ENCODE data around the gene PCDHA5. TPM values are rescaled to one million over a fixed set of nuclear protein-coding genes. Genes with fewer than 3 reads are reported as not detected.
"Not testable (repeated sequence)": the region's sequence is repeated elsewhere in the genome, so short reads cannot be mapped to it uniquely, and the experiment has no call there.

Gene PCDHA5
- total RNA-seq, 2 experiments from 2014 or later: not detected

GRCh38 chr5:140822281-140822629 is 842 bp downstream of the PCDHA5 start:
- H3K4me2 ChIP-seq (ENCODE audit: low read length): no peak overlapping the region
- no peaks in the 10 kb centered on the region for H3K9me3 ChIP-seq (ENCODE audit: low read length)
- ChIA-PET CTCF (ENCODE audit: unreplicated experiment) (no interaction called here), POLR2A (no interaction called here)
- H3K4me3 ChIP-seq (ENCODE audit: low read depth, low read length, poor library complexity, severe bottlenecking): no peak overlapping the region
- no peaks in the 10 kb centered on the region for H3K36me3 ChIP-seq (ENCODE audit: insufficient read depth, low read length)
- H3K79me2 ChIP-seq (ENCODE audit: insufficient read depth, low read depth, low read length): no peaks in the 10 kb centered on the region
- no TSS peak for BruUV-seq (replicated peaks)
- no peak overlapping the region for H2AFZ ChIP-seq (ENCODE audit: low read length)
- no peaks in the 10 kb centered on the region for H3K4me1 ChIP-seq (ENCODE audit: insufficient read depth, low read length, poor library complexity, severe bottlenecking)
- no peak for DNase-seq (ENCODE audit: low spot score)
- TF ChIP-seq CTCF (conservative IDR thresholded peaks at IDR 0.05; ENCODE audit: low read length): peak; percentile 55
- no peak for TF ChIP-seq EZH2phosphoT487 (IDR thresholded peaks at IDR 0.05; ENCODE audit: borderline replicate concordance, low read depth, low read length)
- no peak overlapping the region for H3K27ac ChIP-seq (ENCODE audit: low read depth, low read length, poor library complexity, severe bottlenecking)
- no peaks in the 10 kb centered on the region for H4K20me1 ChIP-seq (ENCODE audit: insufficient read depth, low read length)
- intact Hi-C loops (cut with micrococcal nuclease; ENCODE audit: unreplicated experiment): no loop called here
- no peaks in the 10 kb centered on the region for H3K9me2 ChIP-seq (ENCODE audit: insufficient read depth, low read length)

- BruUV-seq (replicated peaks); H3K4me3 ChIP-seq (ENCODE audit: low read depth, low read length, poor library complexity, severe bottlenecking); CTCF ChIA-PET (ENCODE audit: unreplicated experiment); H3K9me3 ChIP-seq (ENCODE audit: low read length); POLR2A ChIA-PET; DNase-seq (ENCODE audit: low spot score); H3K79me2 ChIP-seq (ENCODE audit: insufficient read depth, low read depth, low read length); H3K36me3 ChIP-seq (ENCODE audit: insufficient read depth, low read length); H3K4me1 ChIP-seq (ENCODE audit: insufficient read depth, low read length, poor library complexity, severe bottlenecking); H3K9me2 ChIP-seq (ENCODE audit: insufficient read depth, low read length); H4K20me1 ChIP-seq (ENCODE audit: insufficient read depth, low read length); intact Hi-C loops (cut with micrococcal nuclease; ENCODE audit: unreplicated experiment); H3K4me2 ChIP-seq (ENCODE audit: low read length); H3K27ac ChIP-seq (ENCODE audit: low read depth, low read length, poor library complexity, severe bottlenecking); H2AFZ ChIP-seq (ENCODE audit: low read length): not testable (repeated sequence)
These were observed 1.6 kb downstream of the PCDHA5 start for GRCh38 chr5:140822969-140823368.

GRCh38 chr5:140823475-140823874 is 2.1 kb downstream of the PCDHA5 start:
- POLR2A ChIA-PET: no interaction called here
- intact Hi-C loops (cut with micrococcal nuclease; ENCODE audit: unreplicated experiment): no loop called here

More at GRCh38 chr5:140823475-140823874, 2.1 kb downstream of the PCDHA5 start:
- CTCF ChIA-PET (ENCODE audit: unreplicated experiment): no interaction called here
- H4K20me1 ChIP-seq (ENCODE audit: insufficient read depth, low read length): no peaks in the 10 kb centered on the region
- no peaks in the 10 kb centered on the region for H3K79me2 ChIP-seq (ENCODE audit: insufficient read depth, low read depth, low read length)
- DNase-seq (ENCODE audit: low spot score): no peak
- no peaks in the 10 kb centered on the region for H3K9me3 ChIP-seq (ENCODE audit: low read length)
- no peaks in the 10 kb centered on the region for H3K36me3 ChIP-seq (ENCODE audit: insufficient read depth, low read length)
- no peak overlapping the region for H3K4me2 ChIP-seq (ENCODE audit: low read length)
- no peak overlapping the region for H2AFZ ChIP-seq (ENCODE audit: low read length)
- H3K9me2 ChIP-seq (ENCODE audit: insufficient read depth, low read length): no peaks in the 10 kb centered on the region
- no peak overlapping the region for H3K4me3 ChIP-seq (ENCODE audit: low read depth, low read length, poor library complexity, severe bottlenecking)
- no peaks in the 10 kb centered on the region for H3K4me1 ChIP-seq (ENCODE audit: insufficient read depth, low read length, poor library complexity, severe bottlenecking)
- no TSS peak for BruUV-seq (replicated peaks)
- TF ChIP-seq CTCF (conservative IDR thresholded peaks at IDR 0.05; ENCODE audit: low read length) (no peak), EZH2phosphoT487 (IDR thresholded peaks at IDR 0.05; ENCODE audit: borderline replicate concordance, low read depth, low read length) (no peak)
- H3K27ac ChIP-seq (ENCODE audit: low read depth, low read length, poor library complexity, severe bottlenecking): no peak overlapping the region

Data from OCI-LY7 (cell line).